HG02610 (cell line): ENCODE data around the gene SYT14.
"Not testable (repeated sequence)": the region's sequence is repeated elsewhere in the genome, so short reads cannot be mapped to it uniquely, and the experiment has no call there.

ENCODE experiments used
- ATAC-seq: cut with Tn5 transposase; IDR thresholded peaks from one replicate; pipeline ENCODE4 v1.9.1; 2021; ENCODE audit warnings: mild to moderate bottlenecking, moderate library complexity; ENCODE audit not compliant: unreplicated experiment

Gene SYT14

DNA sequence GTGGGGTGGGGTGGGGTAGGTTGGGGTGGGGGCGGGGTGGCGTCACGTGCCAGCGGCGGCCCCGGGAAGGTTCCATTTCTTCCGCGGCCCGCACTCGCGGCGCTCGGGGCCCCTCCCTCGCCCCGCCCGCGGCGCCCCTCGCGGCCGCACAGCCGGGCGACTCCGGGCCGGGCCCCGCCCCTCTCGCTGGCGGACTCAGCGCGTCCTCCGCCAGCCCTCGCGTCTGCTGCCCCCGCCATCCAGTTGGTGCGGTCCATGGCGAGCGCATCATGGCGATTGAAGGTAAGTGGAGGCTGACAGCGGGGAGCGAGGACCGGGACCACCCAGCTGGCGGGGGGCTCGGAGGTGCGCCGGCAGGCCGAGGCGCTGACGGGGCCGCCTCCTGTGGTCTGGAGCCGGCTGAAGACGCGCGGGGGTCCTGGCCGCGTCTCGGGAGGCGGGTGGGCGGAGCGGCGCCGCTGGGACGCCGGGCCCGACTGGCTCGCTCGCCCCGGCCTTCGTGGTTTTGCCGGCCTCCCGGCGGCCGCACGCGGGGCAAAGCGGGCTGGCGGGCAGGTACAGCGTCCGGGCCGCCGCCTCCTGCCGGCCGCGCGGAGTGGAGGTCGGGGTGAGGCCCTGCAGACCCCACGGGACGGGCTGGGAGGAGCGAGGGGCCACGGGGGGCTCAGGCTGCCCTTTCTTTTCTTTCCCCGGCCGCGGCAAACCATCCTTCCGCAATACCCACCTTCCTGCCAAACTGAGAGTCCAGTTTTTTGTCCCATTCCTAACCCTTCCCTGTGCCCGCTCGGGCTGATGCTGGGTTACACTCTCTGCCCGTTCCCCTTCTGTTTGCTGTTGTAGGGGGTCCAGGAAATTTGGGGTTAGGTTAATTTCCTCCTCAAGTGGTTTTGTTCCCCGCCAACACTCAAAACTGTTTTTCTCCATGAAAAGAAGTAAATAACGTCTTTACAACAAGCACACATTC, at the start of gene SYT14:
TSS of gene SYT14 (plus strand) at position 222 of the 964 bp plus-strand sequence. CDS start at position 270, 48 bp downstream.
- ATAC-seq = no peak

- ATAC-seq = not testable (repeated sequence)
These were observed 49.5 kb upstream of the SYT14 start for GRCh38 chr1:209888291-209889076.

- no peak for ATAC-seq
These were observed 49.0 kb upstream of the SYT14 start for GRCh38 chr1:209889077-209889418.

DNA sequence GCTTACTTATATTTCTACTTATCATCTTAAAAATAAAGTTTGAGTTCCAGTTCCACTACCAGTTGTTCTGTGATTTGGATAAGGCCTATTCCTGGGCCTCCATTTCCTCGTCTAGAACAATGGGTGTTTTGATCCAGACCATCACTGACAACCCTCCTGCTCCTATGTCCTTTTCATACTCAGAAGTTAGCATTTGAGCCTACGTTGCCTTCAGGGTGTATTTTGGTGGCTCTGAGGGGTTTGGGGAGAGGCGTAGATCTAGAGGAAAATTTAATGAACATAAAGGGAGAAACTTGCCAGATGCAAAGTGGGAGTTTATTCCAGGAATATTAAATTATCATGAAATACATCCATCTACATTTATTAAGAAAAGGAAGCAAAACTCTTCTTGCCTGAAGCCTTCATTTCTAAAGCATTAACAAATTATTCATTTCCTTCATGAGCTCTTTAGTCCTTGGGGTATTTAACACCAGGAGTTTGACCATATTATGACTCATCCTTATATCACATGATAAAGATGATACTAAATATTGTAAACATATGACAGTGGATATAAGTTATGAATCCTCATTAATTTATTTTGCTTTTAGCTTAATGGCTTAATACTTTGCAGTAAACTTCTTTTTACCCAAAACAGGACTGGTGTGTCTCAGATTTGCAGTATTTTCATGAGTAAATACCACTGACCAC, 47.2 kb upstream of the SYT14 start:
- ATAC-seq = no peak

GRCh38 chr1:209893751-209894150, 44.3 kb upstream of the SYT14 start:
- no peak for ATAC-seq

DNA sequence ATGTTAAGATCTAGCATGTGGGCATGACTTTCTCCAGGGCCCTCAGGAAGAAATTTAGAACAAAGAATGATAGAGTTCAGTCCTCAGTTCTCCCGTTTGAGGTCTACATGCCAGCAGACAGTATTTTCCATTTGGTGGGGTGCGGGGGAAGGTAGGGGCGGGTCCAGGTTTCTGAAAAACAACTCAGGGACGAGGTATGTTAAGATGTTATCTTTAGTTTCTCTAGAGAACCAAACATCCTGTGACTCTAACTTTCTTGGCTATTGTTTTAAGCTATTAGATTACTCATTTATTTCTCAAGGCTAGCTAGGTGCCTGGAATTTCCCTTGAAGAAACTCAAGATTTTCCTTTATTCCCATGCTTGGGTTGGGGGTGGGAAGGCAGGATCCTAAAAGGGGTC, 42.3 kb upstream of the SYT14 start:
- ATAC-seq = no peak

- no peak for ATAC-seq
These were observed 41.7 kb upstream of the SYT14 start for GRCh38 chr1:209896346-209896745.

GRCh38 chr1:209898271-209898670, 39.7 kb upstream of the SYT14 start:
- ATAC-seq = not testable (repeated sequence)

- ATAC-seq = not testable (repeated sequence)
These were observed 39.2 kb upstream of the SYT14 start for GRCh38 chr1:209898851-209899250.

DNA sequence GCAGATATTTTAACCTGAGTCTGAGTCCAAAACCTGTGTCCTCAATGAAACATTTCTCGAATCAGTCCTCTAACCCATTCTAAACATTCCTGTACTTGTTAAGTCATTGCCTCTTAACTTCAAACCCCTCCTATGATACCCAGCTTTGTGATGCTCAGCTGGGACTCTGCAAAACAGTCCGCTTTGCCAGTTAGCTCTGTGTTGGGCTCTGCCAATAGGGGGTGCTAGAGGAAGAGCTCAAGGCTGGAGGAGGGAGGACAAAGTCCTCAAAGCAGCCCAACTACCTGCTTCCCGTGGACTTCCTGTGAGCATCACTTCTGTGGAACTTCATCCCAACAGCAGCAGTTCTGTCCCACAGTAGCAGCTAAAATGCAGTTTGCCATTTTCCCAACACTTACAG, 38.1 kb upstream of the SYT14 start:
- ATAC-seq = no peak

DNA sequence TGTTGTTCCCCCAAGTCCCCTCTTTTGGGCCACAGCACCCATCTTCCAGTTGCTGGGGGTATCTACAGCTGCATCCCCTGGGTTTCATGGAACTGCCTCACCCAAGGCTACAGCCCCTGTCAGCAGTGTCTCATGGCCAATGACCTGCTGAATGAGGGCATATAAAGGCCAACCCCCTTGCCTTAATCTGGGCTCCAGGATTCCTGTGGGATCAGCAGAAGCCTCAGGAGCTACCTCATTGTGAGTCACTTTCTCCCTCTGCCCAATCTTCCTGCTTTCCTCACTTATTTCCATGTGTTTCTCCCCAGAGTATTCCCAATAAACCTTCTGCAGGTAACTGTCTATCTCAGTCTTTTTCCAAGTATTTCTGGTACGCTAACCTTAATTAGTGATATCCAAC, 37.3 kb upstream of the SYT14 start:
- ATAC-seq = no peak

DNA sequence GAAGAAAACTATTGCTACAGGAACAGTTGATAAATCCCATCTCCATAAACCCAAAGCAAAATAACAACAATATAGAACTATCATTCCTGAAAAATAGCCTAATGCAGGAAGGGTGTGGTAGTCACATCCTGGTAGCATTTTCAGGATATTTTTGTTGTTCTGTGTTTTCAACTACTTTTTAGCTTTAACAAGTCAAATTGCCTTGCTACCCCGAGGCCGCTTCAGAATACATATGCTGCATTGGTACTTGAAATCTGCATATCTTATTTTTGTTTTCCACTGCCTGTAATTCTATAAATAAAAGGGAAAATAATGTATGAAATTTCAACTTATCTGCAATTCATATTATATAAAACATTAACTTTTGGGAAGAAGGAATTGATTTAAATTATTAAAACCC, 36.8 kb upstream of the SYT14 start:
- ATAC-seq = no peak

DNA sequence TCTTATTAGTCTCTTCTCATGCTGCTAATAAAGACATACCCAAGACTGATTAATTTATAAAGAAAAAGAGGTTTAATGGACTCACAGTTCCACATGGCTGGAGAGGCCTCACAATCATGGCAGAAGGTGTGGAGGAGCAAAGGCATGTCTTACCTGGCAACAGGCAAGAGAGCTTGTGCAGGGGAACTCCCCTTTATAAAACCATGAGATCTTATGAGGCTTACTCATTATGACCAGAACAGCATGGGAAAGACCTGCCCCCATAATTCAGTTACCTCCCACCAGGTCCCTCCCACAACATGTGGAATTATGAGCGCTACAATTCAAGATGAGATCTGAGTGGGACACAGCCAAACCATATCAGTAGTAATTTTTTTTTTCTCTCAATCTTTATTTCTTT, 33.2 kb upstream of the SYT14 start:
- ATAC-seq = not testable (repeated sequence)

- ATAC-seq = no peak
These were observed 26.3 kb upstream of the SYT14 start for GRCh38 chr1:209911746-209912145.

DNA sequence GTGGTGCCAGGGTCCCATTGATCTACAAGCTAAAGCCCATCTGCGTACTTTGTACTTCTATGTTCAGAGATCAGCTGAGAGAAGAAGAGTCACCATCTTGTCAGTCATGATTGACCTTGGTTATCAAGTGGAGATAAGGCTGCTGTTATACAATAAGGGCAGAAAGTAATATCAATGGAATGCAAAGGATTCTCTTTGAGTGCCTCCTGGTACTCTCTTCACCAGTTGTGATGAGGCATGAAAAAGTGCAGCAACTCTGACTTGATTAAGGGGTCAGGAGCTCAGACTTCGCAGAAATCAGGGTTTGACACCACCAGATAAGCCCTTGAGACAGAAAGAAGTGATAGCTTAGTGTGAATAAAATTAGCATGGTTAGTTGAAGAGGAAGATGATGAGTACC, 25.7 kb upstream of the SYT14 start:
- no peak for ATAC-seq

GRCh38 chr1:209919637-209920036, 18.4 kb upstream of the SYT14 start:
- not testable (repeated sequence) for ATAC-seq

- no peak for ATAC-seq
These were observed 17.2 kb upstream of the SYT14 start for GRCh38 chr1:209920844-209921243.

- ATAC-seq = no peak
These were observed 13.6 kb upstream of the SYT14 start for GRCh38 chr1:209924390-209924789.

DNA sequence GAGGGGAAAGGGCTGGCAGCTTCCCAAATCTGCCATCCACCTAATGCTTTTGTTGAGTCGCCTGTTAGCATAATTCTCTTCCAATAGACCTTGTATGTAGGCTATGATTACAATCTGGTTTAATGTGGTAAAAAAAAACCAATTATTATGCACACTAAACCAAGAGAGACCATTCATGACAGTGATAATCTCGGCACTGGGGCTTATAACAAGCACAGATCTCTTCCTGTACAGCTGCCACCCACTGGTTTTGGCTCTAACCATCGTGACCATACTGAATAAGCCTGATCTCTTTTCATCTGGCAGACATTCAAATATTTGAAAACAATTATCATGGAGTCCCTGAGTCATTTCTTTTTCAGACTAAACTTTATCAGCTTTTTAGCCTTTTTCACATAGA, 12.0 kb upstream of the SYT14 start:
- ATAC-seq = no peak

DNA sequence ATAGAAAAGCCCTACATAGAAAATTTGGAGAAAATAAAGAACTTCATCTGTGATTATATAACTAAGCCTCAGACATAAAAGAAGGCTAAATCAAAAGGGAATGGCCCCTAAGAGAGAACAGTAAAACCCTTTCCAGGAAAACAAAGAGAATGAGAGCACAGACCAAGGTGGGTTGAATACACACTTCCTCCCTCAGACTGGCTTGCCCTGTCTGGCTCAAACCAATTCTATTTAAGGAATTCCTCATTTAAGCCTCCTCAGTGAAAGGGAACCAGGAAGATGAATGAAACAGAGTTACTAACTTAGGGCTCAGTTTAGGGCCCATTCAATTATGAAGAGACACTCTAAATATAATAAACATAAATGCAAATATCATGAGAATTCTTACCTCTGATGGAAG, 10.6 kb upstream of the SYT14 start:
- ATAC-seq = no peak

GRCh38 chr1:209929751-209930150, 8.3 kb upstream of the SYT14 start:
- no peak for ATAC-seq
